Measurements from ENCODE around the gene RANBP3. TPM values are rescaled to one million over a fixed set of nuclear protein-coding genes. Genes with fewer than 3 reads are reported as not detected.

The RANBP3 gene
- total RNA-seq, 1 donor from 2014 or later: 22.8 TPM

DNA sequence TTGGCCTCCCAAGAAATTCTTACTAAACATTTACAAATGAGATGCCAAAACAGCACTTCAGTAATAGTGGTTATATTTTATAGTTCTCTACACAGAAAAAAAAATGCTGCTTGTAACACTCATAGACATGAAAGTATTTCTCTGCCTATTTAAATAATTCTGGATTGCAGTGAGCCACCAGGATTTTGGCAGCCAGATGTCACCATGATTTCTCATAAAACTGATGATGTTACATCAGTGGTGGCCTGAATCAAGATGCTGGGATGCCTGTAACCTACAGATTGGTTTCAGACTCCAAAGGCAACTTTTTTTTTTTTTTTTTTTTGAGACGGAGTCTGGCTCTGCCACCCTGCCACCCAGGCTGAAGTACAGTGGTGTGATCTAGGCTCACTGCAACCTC is 66.6 kb downstream of the RANBP3 start:
- DNase-seq (ENCODE audit: low spot score) (no peak), ATAC-seq (no peak)

DNA sequence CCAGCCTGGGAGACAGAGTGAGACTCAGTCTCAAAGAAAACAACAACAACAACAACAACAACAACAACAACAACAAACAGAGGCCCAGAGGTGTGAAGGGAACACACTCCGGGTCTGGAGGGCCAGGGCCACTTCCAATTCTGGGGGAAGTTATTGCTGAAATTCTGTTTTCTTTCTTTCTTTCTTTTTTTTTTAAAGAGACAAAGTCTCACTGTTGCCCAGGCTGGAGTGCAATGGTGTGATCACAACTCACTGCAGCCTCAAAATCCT is 67.4 kb downstream of the RANBP3 start:
- ATAC-seq (no peak), DNase-seq (ENCODE audit: low spot score) (no peak)

DNA sequence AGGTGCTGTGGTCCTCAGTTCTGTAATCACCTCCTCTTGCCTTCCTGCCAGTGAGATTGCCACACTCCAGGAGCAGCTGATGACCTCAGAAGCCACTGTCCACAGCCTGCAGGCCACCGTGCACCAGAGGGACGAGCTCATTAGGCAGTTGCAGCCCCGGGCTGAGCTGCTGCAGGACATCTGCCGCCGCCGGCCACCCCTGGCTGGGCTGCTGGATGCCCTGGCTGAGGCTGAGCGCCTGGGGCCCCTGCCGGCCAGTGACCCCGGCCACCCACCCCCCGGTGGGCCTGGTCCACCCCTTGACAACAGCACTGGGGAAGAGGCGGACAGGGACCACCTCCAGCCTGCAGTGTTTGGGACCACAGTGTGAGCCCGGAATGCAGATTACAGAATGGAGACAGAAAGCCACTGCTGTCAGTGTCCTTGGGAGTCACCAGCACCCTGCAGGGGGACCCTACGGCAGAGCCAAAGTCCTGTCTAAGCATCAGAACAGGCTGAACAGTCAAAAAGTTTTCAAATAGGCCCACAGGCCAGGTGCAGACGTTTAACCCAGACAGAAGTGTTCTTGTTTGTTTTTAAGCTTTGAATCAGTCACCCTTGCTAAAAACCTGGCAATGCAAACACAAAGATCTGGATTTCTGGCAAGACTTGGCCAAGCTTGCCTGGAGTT is 69.0 kb downstream of the RANBP3 start:
- DNase-seq (ENCODE audit: low spot score) (no peak), ATAC-seq (no peak)

DNA sequence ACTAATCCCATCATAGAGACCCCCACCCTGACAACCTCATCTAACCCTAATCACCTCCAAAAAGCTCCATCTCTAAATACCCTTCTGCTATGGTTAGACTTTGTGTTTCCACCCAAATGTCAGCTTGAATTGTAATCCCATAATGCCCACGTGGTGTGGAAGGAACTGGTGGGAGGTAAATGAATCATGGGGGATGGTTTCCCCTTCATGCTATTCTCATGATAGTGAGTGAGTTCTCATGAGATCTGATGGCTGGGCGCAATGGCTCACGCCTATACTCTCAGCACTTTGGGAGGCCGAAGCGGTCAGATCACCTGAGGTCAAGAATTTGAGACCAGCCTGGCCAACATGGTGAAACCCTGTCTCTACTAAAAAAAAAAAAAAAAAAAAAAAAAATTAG is 70.7 kb downstream of the RANBP3 start:
- no peak for ATAC-seq
- DNase-seq (ENCODE audit: low spot score): no peak

DNA sequence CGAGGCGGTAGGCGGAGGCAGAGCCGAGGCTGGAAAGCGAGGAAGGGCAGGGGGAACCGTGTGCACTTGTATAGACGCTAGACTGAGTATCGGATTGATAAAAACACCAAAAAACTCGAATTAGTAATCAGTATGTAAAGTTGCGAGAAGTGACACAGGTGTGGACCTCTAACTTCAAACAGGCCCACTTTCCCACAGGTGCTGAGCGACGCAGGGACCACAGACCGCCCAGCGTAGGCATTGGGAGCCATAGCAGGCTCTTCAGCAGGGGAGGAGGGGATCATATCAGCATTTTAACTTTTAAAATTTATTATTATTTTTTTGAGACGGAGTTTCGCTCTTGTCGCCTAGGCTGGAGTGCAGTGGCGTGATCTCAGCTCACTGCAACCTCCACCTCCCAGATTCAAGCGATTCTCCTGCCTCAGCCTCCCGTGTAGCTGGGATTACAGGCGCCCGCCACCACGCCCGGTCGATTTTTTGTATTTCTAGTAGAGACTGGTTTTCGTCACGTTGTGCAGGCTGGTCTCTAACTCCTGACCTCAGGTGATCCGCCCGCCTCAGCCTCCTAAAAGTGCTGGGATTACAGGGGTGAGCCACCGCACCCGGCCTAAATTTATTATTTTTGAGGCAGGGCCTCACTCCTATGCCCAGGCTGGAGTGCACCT is 72.7 kb downstream of the RANBP3 start:
- DNase-seq (ENCODE audit: low spot score): no peak
- ATAC-seq: no peak

DNA sequence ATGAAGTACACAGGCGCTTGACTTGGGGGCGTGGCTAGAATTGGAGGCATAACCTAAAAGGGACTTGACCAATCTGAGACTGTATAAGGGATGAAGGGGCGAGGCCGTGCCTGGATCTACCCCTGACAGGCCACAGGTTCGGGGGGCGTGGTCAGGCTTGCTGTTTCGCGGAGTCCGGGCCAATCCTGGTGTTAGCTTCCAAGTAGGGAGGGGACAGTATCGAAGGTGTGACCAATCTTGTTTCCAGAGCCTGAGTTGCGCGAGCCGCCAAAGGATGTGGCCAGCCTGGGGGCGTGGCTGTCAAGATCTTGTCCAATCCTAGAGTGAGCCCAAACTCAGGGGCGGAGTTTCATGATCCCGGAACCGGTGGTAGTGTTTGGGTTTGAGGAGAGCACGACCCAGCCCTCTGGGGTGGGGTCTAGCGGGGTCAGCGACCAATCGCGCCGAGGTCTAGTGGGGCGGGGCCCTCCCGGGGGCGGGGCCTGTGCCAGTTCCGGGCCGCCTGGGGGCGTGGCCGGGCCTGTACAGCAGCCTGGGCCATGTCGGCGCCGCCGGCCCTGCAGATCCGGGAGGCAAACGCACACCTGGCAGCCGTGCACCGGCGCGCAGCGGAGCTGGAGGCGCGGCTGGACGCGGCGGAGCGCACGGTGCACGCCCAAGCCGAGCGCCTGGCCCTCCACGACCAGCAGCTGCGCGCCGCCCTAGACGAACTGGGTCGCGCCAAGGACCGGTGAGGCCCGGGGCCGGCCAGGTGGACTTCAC is 73.4 kb downstream of the RANBP3 start, which contains the start of gene VMAC:
TSS of gene VMAC (plus strand) at position 521 of the 762 bp plus-strand sequence. CDS start at position 540, 19 bp downstream.
- DNase-seq (ENCODE audit: low spot score) (peak; percentile 100), ATAC-seq (peak; percentile 77)

DNA sequence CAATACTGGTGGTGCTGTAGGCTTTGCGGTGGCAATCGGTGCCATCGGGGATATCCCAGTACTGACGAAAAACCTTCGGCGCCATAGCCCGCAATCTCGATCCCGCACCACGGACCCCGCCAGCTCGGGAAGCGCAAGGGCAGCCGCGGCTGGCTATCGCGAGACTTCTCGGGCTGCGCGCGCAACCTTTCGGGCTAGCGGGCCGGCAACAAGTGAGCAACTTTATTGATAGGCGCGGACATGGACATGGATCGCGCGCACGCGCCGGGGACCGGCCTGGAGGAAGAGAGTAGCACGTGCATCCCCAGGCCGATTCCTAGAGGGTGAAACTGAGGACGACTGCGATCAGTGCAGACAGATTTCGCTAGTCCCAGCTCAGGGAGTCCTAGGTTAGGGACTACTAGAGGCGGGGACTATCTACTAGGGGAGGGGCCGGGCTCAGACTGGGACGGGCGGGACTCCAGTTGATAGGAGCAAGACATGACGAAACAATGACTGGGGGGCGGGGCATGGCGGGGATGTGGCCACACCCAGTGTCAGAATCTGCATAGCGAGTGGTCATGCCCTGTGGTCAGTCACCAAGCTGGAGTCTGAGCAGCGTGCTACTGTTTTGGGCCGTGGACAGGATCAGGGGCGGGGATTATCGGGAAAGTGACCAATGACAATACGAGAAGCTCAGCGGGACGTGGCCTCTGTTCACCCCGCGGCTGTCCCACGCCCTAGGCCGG is 74.2 kb downstream of the RANBP3 start, which contains the start of gene NDUFA11:
TSS of gene NDUFA11 (minus strand) at position 167 of the 728 bp plus-strand sequence. CDS start at position 85, 82 bp downstream.
- DNase-seq (ENCODE audit: low spot score): peak; percentile 99
- ATAC-seq: peak; percentile 72

DNA sequence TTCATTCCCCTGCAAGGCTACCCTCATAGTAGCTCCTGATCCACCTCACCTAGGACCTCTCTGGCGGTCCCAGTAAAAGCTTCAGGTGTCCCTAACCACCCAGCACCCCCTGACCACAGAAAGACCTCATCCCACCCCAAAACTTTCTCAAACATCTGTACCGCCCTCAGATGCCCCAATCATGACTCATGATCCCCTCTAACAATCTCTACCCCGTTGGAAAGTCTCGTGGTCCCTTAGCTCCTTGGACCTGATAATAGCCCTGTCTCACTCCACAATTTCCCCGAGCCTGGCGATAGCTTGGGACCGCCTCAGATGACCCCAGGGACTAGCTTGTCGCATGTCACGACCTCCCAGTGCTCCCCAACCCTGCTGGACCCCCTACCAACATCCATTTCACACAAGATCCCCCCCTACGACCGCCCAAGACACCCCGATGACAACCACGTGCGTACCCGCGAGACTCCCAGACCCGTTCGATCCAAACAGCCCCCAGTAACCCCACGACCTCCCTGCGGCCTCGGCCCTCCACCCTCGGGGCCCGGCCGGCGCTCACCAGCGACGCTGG is 74.8 kb downstream of the RANBP3 start:
- no peak for DNase-seq (ENCODE audit: low spot score)
- no peak for ATAC-seq

DNA sequence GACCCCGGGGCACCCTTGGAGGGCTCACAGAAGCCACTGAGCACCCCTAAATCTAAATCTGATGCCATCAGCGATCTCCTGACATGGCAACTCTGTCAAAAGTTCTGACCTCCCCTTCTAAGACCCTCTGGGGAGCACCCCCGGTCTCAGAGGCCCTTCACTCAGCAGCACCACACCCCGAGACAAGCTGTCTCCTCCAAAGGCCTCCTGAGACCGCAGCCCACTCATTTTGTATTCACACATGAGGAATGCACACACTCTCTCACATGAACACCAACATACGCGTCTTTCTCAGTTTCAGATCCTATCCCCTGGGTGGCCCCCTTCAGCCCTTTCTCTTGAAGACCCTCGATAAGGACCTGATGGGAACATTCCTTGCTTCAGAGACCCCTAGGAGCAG is 77.0 kb downstream of the RANBP3 start:
- ATAC-seq: no peak
- no peak for DNase-seq (ENCODE audit: low spot score)

DNA sequence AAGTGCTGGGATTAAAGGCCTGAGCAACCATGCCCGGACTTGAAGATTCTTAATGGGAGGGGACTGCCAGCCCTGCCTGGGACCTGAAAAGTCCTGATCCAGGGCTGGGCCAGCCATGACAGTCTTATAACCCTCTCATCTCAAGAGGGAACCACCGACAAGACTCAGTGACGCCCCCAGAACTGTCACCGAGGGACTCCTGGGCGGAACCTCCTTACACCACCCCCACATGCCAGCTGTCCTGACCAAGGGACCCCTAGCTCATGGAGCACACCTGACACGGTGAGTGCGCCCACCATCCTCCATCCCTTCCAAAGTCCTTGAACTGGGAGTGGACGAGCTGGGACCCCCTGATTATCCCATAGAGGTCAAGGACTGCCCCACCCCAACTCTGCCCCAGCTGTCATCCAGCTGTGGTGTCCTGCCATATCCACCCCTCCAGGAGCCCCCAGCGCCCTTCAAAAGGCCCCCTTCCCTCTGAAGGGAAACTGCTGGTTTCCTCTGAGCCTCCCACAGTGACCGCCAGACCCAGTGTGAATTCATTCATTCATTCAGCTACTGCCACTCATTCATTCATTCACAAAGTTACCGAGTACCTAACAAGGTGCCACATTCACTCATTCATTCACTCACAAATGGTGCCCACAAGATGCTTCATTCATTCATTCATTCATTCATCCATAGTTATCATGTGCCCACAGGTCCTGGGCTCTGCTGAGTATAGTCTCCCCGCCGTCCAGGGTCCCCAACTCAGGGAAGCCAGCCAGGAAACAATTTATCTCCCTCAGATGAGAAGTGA is 78.0 kb downstream of the RANBP3 start:
- ATAC-seq (no peak), DNase-seq (ENCODE audit: low spot score) (no peak)

DNA sequence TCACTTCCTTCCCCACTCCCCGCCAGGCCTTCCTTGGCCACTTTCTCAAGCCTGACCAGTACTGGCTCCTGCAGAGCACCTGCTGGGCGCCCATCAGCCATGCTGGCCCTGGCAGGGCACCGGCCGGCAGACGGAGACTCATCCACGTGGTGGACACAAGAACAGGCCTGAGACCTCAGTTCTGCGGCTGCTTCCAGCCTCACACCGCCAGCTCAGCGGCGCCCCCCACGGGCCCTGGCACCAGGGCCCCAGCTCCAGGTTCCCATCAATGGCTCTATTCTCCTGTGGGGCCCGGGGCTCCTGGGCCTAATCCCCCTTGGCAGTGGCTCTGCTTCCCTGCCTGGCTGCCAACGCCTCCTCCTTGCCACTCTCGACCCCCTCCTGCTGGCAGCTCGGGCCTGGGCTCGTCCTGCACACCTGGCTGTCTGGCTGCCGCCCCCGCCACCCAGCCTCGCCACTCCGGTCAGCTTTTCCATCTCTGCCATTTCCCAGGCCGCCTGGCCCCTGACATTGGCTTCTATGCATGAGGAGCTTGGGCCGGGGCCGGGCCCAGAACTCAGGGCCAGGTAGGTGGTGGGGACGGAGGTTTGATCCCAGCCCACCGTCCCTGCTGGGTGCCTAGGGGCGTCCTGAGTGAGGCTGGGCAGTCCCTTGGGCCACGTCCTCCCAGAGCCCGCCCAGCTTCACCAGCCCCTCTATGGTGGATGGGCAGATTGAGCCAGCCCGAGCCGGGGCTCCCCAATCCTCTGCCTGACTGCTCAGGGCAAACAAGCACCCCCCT is 80.6 kb downstream of the RANBP3 start:
- no peak for DNase-seq (ENCODE audit: low spot score)
- no peak for ATAC-seq

DNA sequence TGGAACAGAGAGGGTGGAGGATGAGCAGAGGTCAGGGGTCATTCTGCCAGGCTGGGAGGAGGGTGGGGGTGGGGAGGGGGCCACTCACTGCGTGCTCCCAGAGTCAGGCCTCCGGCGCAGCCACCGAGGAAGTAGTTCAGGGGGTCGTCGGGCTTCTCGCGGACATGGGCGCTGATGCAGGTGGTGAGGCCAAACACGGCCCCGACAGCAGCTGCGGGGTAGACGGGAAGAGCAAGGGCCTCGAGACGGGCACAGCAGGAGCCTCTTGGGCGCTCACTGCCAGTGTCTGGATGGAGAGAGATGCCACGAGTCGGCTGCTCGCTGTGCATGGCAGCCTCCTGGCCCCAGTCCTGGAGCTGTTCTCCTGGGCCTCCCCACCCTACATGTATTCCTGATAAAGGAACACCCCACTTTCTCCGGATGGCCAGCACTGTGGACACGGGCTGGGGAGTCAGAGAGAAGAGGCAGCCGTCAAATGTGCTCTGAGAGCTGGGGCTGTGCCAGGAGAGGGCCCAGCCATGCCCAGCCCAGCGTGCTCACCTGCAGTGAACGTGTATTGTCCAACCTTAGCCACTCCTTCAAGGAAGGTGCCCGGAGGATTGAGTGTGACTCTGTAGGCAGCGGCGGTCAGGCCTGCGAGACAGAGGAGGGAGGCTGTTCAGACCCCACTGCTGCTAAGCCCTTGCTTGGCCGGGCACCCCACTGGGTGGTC is 81.4 kb downstream of the RANBP3 start:
- no peak for DNase-seq (ENCODE audit: low spot score)
- no peak for ATAC-seq

DNA sequence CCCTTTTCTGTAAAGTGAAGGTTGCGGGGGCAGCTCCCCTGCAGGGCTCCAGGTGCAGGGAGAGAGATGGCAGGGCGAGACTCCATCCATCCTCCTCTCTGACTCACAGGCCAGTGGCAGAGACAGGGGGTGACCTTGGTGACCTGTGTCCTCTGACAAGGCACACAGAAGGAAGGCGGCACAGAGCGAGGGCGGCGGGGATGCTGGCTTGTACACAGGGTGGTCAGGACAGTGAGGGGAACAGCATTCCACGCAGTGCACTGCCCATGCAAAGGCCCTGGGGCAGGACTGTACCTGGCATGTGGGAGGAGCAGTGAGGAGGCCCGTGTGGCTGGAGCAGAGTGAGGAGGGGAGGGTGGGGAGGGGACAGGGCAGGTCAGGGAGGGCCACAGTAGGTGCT is 82.0 kb downstream of the RANBP3 start:
- ATAC-seq: no peak
- no peak for DNase-seq (ENCODE audit: low spot score)

DNA sequence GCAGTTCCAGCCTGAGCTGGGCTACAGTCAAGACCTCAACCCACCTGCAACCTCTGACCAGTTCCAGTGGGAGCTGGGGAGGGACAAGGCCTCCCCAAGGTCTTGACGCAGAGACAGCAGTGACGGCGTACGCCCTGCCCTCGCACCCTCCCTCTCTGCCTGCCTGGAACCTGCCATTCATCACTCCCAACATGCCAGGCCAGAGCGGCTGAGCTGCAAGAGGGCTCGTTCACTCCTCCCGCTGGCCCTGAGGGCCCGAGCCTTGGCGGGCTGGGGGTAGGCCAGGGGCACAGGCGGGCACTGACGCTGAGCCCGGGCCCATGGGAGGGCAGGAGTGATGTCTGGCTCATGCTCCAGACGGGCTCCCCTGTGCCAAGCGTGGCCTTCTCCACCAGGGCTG is 82.5 kb downstream of the RANBP3 start:
- DNase-seq (ENCODE audit: low spot score) (no peak), ATAC-seq (no peak)

DNA sequence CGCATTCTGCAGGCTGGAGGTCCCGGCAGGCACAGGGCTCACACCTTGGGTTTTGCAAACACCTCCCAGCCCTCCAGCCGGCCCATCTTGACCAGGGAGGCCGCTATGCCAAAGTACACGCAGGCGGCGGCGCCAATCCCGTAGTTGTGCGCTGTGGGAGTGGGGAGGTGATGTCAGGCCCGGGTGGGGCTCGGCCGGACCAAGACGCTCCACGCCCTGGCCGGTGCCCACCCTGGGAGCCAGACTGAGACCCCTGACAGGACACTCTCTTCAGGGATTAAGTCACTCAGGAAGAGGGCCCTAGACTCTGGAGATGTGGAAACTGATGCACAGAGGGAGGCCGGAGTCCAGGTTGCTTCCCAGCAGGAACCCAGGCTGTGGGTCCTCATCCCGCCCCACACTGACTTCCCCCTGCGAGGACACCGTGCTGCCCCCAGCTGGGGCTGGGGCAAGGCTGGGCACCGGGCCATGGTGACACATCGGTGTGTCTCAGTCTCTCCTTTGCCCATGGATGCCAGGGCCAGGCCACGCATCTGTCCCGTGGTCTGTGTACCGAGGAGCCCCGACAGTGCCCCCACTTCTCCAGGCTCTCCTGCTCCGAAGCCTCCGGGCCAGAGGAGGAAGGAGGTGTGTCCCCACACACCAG is 83.1 kb downstream of the RANBP3 start:
- DNase-seq (ENCODE audit: low spot score) (no peak), ATAC-seq (no peak)

DNA sequence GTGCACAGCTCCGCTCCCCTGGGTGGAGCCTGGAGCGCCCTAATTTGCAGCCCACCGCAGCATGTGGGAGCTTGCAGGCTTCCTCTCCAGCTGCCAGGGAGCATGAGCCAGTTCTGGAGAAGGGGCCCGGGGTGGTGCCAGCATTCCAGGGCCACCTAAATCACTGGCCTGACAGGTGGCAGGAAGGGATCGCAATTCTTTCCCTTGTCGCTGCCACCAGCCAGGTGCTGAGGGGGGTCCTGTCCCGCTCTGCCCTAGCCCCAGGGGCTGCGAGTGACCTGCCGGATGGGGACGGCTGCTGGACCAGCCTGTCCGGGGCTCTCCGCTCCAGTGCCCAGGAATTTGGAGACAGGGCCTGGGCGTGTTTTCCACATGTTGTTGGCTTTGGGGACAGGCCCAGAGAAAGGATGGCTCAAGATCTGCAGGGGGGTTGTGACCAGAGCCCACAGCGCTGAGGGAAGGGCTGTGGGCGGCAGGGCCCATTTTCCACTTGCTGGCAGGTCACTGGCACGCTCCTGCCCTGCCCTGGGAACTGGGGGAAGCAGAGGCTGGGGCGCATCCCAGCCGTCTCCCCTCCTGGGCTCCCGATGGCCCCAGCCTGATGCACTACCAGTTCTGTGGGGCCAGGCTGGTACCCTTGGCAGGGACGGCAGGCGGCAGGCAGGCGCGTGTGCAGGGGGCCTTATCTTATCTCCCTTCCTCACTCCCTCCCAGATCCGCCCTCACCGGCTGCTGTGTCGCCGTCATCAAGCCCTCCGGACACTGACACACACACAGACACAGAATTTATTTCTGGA is 83.8 kb downstream of the RANBP3 start:
- DNase-seq (ENCODE audit: low spot score): no peak
- peak; percentile 7 for ATAC-seq

DNA sequence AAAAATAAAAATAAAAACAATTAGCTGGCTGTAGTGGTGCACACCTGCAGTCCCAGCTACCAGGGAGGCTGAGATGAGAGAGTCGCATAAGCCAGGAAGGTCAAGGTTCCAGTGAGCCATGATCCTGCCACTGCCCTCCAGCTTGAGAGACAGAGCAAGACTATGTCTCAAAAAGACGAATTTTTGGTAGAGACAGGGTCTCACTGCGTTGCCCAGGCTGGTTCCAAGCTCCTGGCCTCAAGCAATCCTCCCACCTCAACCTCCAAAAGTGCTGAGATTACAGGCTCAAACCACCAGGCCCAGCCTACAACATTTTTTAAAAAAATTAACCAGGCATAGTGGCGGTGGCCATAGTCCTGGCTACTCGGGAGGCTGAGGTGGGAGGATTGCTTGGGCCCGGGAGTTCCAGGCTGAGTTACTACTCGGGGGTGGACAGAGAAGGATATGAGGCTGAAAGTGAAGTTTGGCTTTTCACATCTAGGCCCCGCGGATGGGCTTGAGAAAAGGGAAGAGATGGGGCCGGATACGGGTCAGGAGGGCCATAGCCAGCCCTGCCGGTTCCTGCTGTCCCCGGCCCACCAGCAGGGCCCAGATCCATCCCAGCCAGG is 84.5 kb downstream of the RANBP3 start:
- DNase-seq (ENCODE audit: low spot score) (no peak), ATAC-seq (no peak)
